Trophoblast cell (in vitro differentiated cells and primary cell): ENCODE measurements around the gene AKAP13.

ENCODE experiments used
- DNase-seq, 2 donors: peaks; one replicate each; pipeline ENCODE4 v3.0.0-alpha.2; 2016
- H2AFZ ChIP-seq: 2 replicates; pipeline ENCODE4 v1.6.1; 2013; ENCODE audit warnings: low read length, moderate library complexity, mild to moderate bottlenecking; ENCODE audit not compliant: insufficient read depth, poor library complexity
- H2AK5ac ChIP-seq: 2 replicates; pipeline ENCODE4 v1.6.1; 2013; ENCODE audit warnings: mild to moderate bottlenecking, low read length
- H2BK120ac ChIP-seq: 2 replicates; pipeline ENCODE4 v1.6.1; 2013; ENCODE audit warnings: low read length, mild to moderate bottlenecking, moderate library complexity; ENCODE audit not compliant: insufficient read depth, poor library complexity
- H2BK12ac ChIP-seq: 2 replicates; pipeline ENCODE4 v1.6.1; 2013; ENCODE audit warnings: mild to moderate bottlenecking, low read length, moderate library complexity
- H2BK5ac ChIP-seq: 2 replicates; pipeline ENCODE4 v1.6.1; 2013; ENCODE audit warnings: low read length, low read depth, moderate library complexity, mild to moderate bottlenecking; ENCODE audit not compliant: poor library complexity
- H3K14ac ChIP-seq: 2 replicates; pipeline ENCODE4 v1.6.1; 2013; ENCODE audit warnings: mild to moderate bottlenecking, low read length
- H3K18ac ChIP-seq: 2 replicates; pipeline ENCODE4 v1.6.1; 2013; ENCODE audit warnings: mild to moderate bottlenecking, low read length
- H3K23ac ChIP-seq: 2 replicates; pipeline ENCODE4 v1.6.1; 2013; ENCODE audit warnings: low read length
- H3K27ac ChIP-seq: 2 replicates; pipeline ENCODE4 v1.5.1; 2013; ENCODE audit warnings: low read depth, mild to moderate bottlenecking, inconsistent platforms, low read length, moderate library complexity
- H3K27me3 ChIP-seq: 2 replicates; pipeline ENCODE4 v1.6.1; 2013; ENCODE audit warnings: inconsistent platforms, mild to moderate bottlenecking, low read length, moderate library complexity; ENCODE audit not compliant: insufficient read depth
- H3K36me3 ChIP-seq, 2 experiments: 1 replicate in 1 of 2; 2 replicates in 1 of 2; pipeline ENCODE4 v1.6.1; 2013; ENCODE audit warnings: low read length in 2 of 2, mild to moderate bottlenecking in 2 of 2, moderate library complexity in 1 of 2; ENCODE audit not compliant: insufficient read depth in 2 of 2, control insufficient read depth in 1 of 2
- H3K4ac ChIP-seq: 2 replicates; pipeline ENCODE4 v1.6.1; 2013; ENCODE audit warnings: low read depth, mild to moderate bottlenecking, low read length, moderate library complexity
- H3K4me1 ChIP-seq, 2 experiments: 1 replicate in 1 of 2; 2 replicates in 1 of 2; pipeline ENCODE4 v1.6.1; 2013; ENCODE audit warnings: low read length in 2 of 2, mild to moderate bottlenecking in 2 of 2, moderate library complexity in 1 of 2; ENCODE audit not compliant: insufficient read depth in 2 of 2, control insufficient read depth in 1 of 2
- H3K4me2 ChIP-seq: 2 replicates; pipeline ENCODE4 v1.6.1; 2013; ENCODE audit warnings: inconsistent platforms, mild to moderate bottlenecking, low read length, moderate library complexity
- H3K4me3 ChIP-seq: 2 replicates; pipeline ENCODE4 v1.5.1; 2013; ENCODE audit warnings: mild to moderate bottlenecking, low read depth, low read length, inconsistent platforms
- H3K79me1 ChIP-seq: one replicate; pipeline ENCODE4 v1.6.1; 2013; ENCODE audit warnings: low read length
- H3K79me2 ChIP-seq: 2 replicates; pipeline ENCODE4 v1.6.1; 2013; ENCODE audit warnings: low read length, mild to moderate bottlenecking; ENCODE audit not compliant: control insufficient read depth, insufficient read depth, poor library complexity
- H3K9ac ChIP-seq: 2 replicates; pipeline ENCODE4 v1.6.1; 2013; ENCODE audit warnings: mild to moderate bottlenecking, low read length
- H3K9me3 ChIP-seq: 2 replicates; pipeline ENCODE4 v1.6.1; 2013; ENCODE audit warnings: low read depth, mild to moderate bottlenecking, control low read depth, inconsistent platforms, low read length; ENCODE audit not compliant: insufficient read depth
- H4K12ac ChIP-seq: 2 replicates; pipeline ENCODE4 v1.6.1; 2013; ENCODE audit warnings: low read depth, mild to moderate bottlenecking, low read length, moderate library complexity
- H4K8ac ChIP-seq: 2 replicates; pipeline ENCODE4 v1.6.1; 2013; ENCODE audit warnings: low read depth, mild to moderate bottlenecking, low read length, moderate library complexity
- H4K91ac ChIP-seq: one replicate; pipeline ENCODE4 v1.6.1; 2013; ENCODE audit warnings: low read depth, mild to moderate bottlenecking, low read length, moderate library complexity
- WGBS: extraction: QIAGEN DNeasy Blood & Tissue Kit; methylation state at CpG from one replicate; pipeline ENCODE4 v1.1.7; 2013; ENCODE audit warnings: missing lambda C conversion rate; ENCODE audit not compliant: insufficient read length, insufficient coverage; ENCODE audit errors: extremely low coverage; 5-methylcytosine and 5-hydroxymethylcytosine counted together

AKAP13 gene

GRCh38 chr15:85723960-85724945 is 343.9 kb downstream of the AKAP13 start:
- Histone ChIP-seq H4K12ac (no peak overlapping the region), H3K79me1 (no peaks in the 10 kb centered on the region), H3K4me1 (peaks cover 0 to 2% of the 10 kb centered on the region in 2 experiments), H3K9ac (no peak overlapping the region), H2BK120ac (no peak overlapping the region), H3K18ac (no peak overlapping the region), H3K9me3 (no peaks in the 10 kb centered on the region), H3K79me2 (no peaks in the 10 kb centered on the region), H2AFZ (no peak overlapping the region), H2BK5ac (no peak overlapping the region), H3K23ac (no peak overlapping the region), H3K4me3 (no peak overlapping the region), H4K8ac (no peak overlapping the region), H3K27ac (no peak overlapping the region), H4K91ac (no peak overlapping the region), H2AK5ac (no peak overlapping the region), H3K4me2 (no peak overlapping the region), H2BK12ac (no peak overlapping the region), H3K27me3 (no peaks in the 10 kb centered on the region), H3K14ac (no peak overlapping the region), H3K4ac (no peak overlapping the region), H3K36me3 (peaks cover 13 to 37% of the 10 kb centered on the region in 2 experiments)
- no CpG with 5 or more reads among the region's 10 CpGs for WGBS
- DNase-seq, result no peak

DNA sequence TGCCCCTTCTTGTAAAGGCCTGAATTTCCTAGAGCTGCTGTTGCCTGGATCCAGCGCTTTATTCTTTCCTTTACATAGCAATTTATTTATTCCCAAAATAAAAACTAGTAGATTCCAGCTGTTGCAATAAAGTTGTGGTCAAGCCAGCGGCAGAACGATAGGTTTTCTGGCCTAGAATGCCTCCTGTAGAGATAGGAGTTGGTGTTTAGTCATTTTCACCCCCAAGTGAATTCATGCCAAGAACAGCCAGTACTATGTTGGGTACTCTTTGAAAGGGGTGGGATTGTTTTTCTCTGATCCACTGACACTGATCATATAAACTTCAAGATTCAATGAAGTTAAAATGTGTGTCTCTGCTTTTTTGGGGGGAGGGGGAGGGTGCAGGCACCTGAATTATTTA is 344.6 kb downstream of the AKAP13 start:
- no CpG with 5 or more reads among the region's 3 CpGs for WGBS
- H4K91ac ChIP-seq, result no peak overlapping the region
- no peaks in the 10 kb centered on the region for H3K79me1 ChIP-seq

GRCh38 chr15:85725564-85725963 is 345.2 kb downstream of the AKAP13 start:
- H2AFZ ChIP-seq, result no peak overlapping the region
- H3K9ac ChIP-seq, result no peak overlapping the region
- H2BK5ac ChIP-seq, result no peak overlapping the region
- peaks cover 0 to 2% of the 10 kb centered on the region in 2 experiments for H3K4me1 ChIP-seq
- no peak overlapping the region for H3K4ac ChIP-seq
- H3K4me2 ChIP-seq, result no peak overlapping the region
- no peaks in the 10 kb centered on the region for H3K27me3 ChIP-seq
- H3K79me1 ChIP-seq, result no peaks in the 10 kb centered on the region
- peaks cover 8 to 36% of the 10 kb centered on the region in 2 experiments for H3K36me3 ChIP-seq
- H4K12ac ChIP-seq, result no peak overlapping the region
- H3K23ac ChIP-seq, result no peak overlapping the region
- no peak overlapping the region for H3K4me3 ChIP-seq
- H4K91ac ChIP-seq, result no peak overlapping the region
- H3K79me2 ChIP-seq, result no peaks in the 10 kb centered on the region
- H3K27ac ChIP-seq, result no peak overlapping the region
- peak in 1 of 2 donors; percentile 25 for DNase-seq
- no peaks in the 10 kb centered on the region for H3K9me3 ChIP-seq
- H2BK12ac ChIP-seq, result no peak overlapping the region
- WGBS, result no CpG with 5 or more reads among the region's 4 CpGs
- no peak overlapping the region for H4K8ac ChIP-seq
- no peak overlapping the region for H3K18ac ChIP-seq
- no peak overlapping the region for H2AK5ac ChIP-seq
- H3K14ac ChIP-seq, result no peak overlapping the region
- H2BK120ac ChIP-seq, result no peak overlapping the region

More for the DNA sequence above, 344.6 kb downstream of the AKAP13 start:
- no peaks in the 10 kb centered on the region for H3K9me3 ChIP-seq
- H2BK120ac ChIP-seq, result no peak overlapping the region
- no peaks in the 10 kb centered on the region for H3K27me3 ChIP-seq
- H2BK12ac ChIP-seq, result no peak overlapping the region
- H3K27ac ChIP-seq, result no peak overlapping the region
- no peak overlapping the region for H2BK5ac ChIP-seq
- no peak for DNase-seq
- H3K79me2 ChIP-seq, result no peaks in the 10 kb centered on the region
- no peak overlapping the region for H4K12ac ChIP-seq
- H2AFZ ChIP-seq, result no peak overlapping the region
- H3K4me2 ChIP-seq, result no peak overlapping the region
- no peak overlapping the region for H2AK5ac ChIP-seq
- H3K4me1 ChIP-seq, result peaks cover 0 to 2% of the 10 kb centered on the region in 2 experiments
- no peak overlapping the region for H3K14ac ChIP-seq
- H3K4ac ChIP-seq, result no peak overlapping the region
- H3K36me3 ChIP-seq, result peaks cover 8 to 33% of the 10 kb centered on the region in 2 experiments
- H3K9ac ChIP-seq, result no peak overlapping the region
- no peak overlapping the region for H3K18ac ChIP-seq
- no peak overlapping the region for H3K23ac ChIP-seq
- H4K8ac ChIP-seq, result no peak overlapping the region
- no peak overlapping the region for H3K4me3 ChIP-seq

DNA sequence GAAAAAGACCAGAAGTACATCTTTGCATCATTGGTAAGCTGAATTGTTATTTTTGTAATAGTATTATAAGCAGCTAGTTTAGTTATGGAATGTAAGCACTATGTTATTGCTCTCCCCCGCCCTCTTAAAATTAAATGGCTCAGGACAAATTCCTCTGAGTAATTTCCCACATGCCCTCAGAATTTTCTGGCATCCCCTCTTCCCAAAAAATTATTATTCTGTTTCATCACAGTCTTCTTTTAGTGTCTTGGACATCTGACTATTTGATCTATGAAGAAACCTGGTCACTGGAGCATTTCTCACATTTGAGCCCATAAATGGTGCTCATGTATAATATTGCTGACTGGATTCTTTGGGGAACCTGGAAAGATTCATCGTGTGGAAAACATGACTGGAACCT is 346.1 kb downstream of the AKAP13 start:
- no peaks in the 10 kb centered on the region for H3K79me2 ChIP-seq
- H4K12ac ChIP-seq, result no peak overlapping the region
- no peak overlapping the region for H3K4ac ChIP-seq
- no peaks in the 10 kb centered on the region for H3K27me3 ChIP-seq
- no peak overlapping the region for H3K4me2 ChIP-seq
- no peak overlapping the region for H3K18ac ChIP-seq
- H4K8ac ChIP-seq, result no peak overlapping the region
- no peak overlapping the region for H3K23ac ChIP-seq
- H2BK120ac ChIP-seq, result no peak overlapping the region
- H2AFZ ChIP-seq, result no peak overlapping the region
- no peak overlapping the region for H3K4me3 ChIP-seq
- WGBS, result no CpG with 5 or more reads among the region's 2 CpGs
- H3K27ac ChIP-seq, result no peak overlapping the region
- DNase-seq, result peak in 1 of 2 donors; percentile 55
- H4K91ac ChIP-seq, result no peak overlapping the region
- H2AK5ac ChIP-seq, result no peak overlapping the region
- H3K14ac ChIP-seq, result no peak overlapping the region
- peaks cover 12 to 38% of the 10 kb centered on the region in 2 experiments for H3K36me3 ChIP-seq
- no peak overlapping the region for H3K9ac ChIP-seq
- H2BK12ac ChIP-seq, result no peak overlapping the region
- no peaks in the 10 kb centered on the region for H3K79me1 ChIP-seq
- no peaks in the 10 kb centered on the region for H3K9me3 ChIP-seq
- H3K4me1 ChIP-seq, result peaks cover 0 to 2% of the 10 kb centered on the region in 2 experiments
- H2BK5ac ChIP-seq, result no peak overlapping the region
